HG03064 (cell line): ENCODE measurements around the gene TSPAN9.

Experiments
- ATAC-seq: cut with Tn5 transposase; IDR thresholded peaks from one replicate; pipeline ENCODE4 v1.9.1; 2021; ENCODE audit warnings: low read depth; ENCODE audit not compliant: unreplicated experiment

TSPAN9 gene

GRCh38 chr12:3303410-3304136 lies 226.4 kb downstream of the TSPAN9 start:
- ATAC-seq: no peak

- no peak for ATAC-seq
Observed at GRCh38 chr12:3304436-3305165, 227.4 kb downstream of the TSPAN9 start.

- ATAC-seq: no peak
Observed at GRCh38 chr12:3305464-3305863, 228.3 kb downstream of the TSPAN9 start.

- ATAC-seq: no peak
Observed at GRCh38 chr12:3305904-3306619, 228.9 kb downstream of the TSPAN9 start.

- ATAC-seq: no peak
Observed at GRCh38 chr12:3307389-3307788, 230.2 kb downstream of the TSPAN9 start.

- no peak for ATAC-seq
Observed at GRCh38 chr12:3308063-3308462, 230.9 kb downstream of the TSPAN9 start.

- ATAC-seq: no peak
Observed at GRCh38 chr12:3308609-3309008, 231.4 kb downstream of the TSPAN9 start.

GRCh38 chr12:3309805-3310204 lies 232.6 kb downstream of the TSPAN9 start:
- ATAC-seq: no peak

GRCh38 chr12:3310271-3311026 lies 233.3 kb downstream of the TSPAN9 start:
- ATAC-seq: no peak

- no peak for ATAC-seq
Observed at GRCh38 chr12:3311027-3311402, 233.8 kb downstream of the TSPAN9 start.

GRCh38 chr12:3311491-3312103 lies 234.4 kb downstream of the TSPAN9 start:
- no peak for ATAC-seq

GRCh38 chr12:3313066-3313465 lies 235.9 kb downstream of the TSPAN9 start:
- no peak for ATAC-seq

- ATAC-seq: no peak
Observed at GRCh38 chr12:3313675-3314663, 236.8 kb downstream of the TSPAN9 start.

- ATAC-seq: no peak
Observed at GRCh38 chr12:3315201-3315661, 238.1 kb downstream of the TSPAN9 start.

GRCh38 chr12:3316776-3317480 lies 239.7 kb downstream of the TSPAN9 start:
- ATAC-seq: no peak

GRCh38 chr12:3317481-3317815 lies 240.3 kb downstream of the TSPAN9 start:
- ATAC-seq: no peak

- ATAC-seq: no peak
Observed at GRCh38 chr12:3317841-3318501, 240.8 kb downstream of the TSPAN9 start.
